ENCODE data around the gene NLGN2.
"Not testable (repeated sequence)": the region's sequence is repeated elsewhere in the genome, so short reads cannot be mapped to it uniquely, and the experiment has no call there.

The NLGN2 gene

GRCh38 chr17:7407485-7408251 is at the start of gene NLGN2:
Gene NLGN2, plus strand, starts transcription at chr17:7407845. Its CDS starts 411 bp downstream, at chr17:7408256.
- DNase-seq = no peak

- DNase-seq = no peak
Observed at GRCh38 chr17:7361906-7362305, 45.7 kb upstream of the NLGN2 start.

GRCh38 chr17:7363311-7363710 is 44.3 kb upstream of the NLGN2 start:
- no peak for DNase-seq

DNA sequence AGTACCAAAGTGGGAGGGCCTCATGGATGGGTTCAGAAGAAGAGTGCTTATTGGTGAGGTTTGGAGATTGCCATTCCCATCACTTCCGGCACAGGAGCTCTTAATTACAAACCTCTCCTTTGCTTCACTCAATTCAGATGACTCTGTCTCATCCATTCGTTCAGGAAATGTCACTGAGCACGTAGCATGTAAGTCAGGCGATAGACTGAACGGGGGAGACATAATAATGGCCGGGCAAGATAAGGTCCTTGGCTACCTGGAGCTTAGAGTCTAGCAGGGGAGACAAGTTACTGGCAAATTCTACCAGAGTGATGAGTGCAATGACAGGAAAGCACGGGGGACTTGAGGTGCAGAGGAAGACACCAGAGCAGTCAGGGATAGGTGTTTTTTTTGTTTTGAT is 41.7 kb upstream of the NLGN2 start:
- not testable (repeated sequence) for DNase-seq

- no peak for DNase-seq
Observed at GRCh38 chr17:7367083-7367482, 40.6 kb upstream of the NLGN2 start.

- no peak for DNase-seq
Observed at GRCh38 chr17:7367918-7368598, 39.6 kb upstream of the NLGN2 start.

- DNase-seq = not testable (repeated sequence)
Observed at GRCh38 chr17:7368599-7368994, 39.0 kb upstream of the NLGN2 start.

- DNase-seq = no peak
Observed at GRCh38 chr17:7369825-7370224, 37.8 kb upstream of the NLGN2 start.

- DNase-seq = no peak
Observed at GRCh38 chr17:7370853-7371252, 36.8 kb upstream of the NLGN2 start.

- DNase-seq = no peak
Observed at GRCh38 chr17:7374353-7374752, 33.3 kb upstream of the NLGN2 start.

GRCh38 chr17:7379134-7379533 is 28.5 kb upstream of the NLGN2 start:
- no peak for DNase-seq

GRCh38 chr17:7380321-7380720 is 27.3 kb upstream of the NLGN2 start:
- DNase-seq = no peak

DNA sequence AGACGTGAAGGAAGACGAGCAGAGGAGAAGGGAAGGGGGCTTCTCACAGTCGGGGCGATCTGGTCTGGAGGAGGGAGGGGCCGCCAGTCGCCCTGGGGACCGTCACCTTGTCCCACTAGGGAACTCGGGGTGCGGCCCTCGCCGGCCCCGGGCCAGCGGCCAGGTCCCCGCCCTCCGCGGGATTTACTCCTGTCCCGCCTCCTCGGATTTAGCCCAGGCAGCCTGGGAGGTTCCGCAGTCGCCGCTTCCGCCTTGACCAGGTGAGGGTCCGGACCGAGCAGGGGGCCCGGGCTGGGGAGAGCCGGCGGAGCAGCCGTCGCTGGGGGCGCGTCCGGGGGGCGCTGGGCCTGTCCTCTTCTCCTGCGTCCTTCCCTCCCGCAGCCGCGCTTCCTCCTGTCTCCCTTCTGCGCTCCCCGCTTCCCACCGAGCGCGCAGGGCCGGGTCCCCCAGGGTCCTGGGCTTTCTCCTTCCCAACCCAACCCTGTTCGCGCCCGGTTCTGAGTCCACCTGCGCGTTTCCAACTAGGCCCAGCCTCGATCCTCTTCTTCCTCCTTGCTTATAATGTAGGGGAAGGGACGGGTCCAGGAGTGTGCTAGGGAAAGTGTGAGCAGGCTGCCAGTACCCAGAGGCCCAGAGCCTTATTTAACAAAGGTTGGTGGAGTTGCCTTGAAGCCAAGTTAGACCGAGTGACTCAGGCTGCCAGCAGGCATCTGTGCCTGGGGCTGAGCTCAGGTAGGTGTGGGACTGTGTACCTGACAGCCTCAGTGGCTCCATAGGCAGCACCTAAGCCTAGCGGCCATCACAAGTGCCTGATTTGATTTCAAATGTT is 26.6 kb upstream of the NLGN2 start, which contains the start of gene TNK1:
Gene TNK1, plus strand, starts transcription at position 235 of the 829 bp plus-strand sequence. CDS start 1,838 bp downstream, outside the sequence.
- no peak for DNase-seq

GRCh38 chr17:7382901-7383300 is 24.7 kb upstream of the NLGN2 start:
- no peak for DNase-seq

DNA sequence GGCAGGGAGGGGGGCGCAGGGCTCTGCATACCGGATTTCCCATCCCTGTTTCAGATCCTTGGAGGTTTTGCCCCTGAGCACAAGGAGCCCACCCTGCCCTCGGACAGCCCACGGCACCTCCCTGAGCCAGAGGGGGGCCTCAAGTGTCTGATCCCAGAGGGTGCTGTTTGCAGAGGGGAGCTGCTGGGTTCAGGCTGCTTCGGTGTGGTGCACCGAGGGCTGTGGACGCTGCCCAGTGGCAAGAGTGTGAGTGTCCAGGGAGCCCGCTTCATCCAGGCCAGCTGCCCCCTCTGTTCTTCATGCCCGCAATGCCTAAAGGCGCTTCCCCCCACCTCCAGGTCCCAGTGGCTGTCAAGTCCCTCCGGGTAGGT is 24.3 kb upstream of the NLGN2 start:
- no peak for DNase-seq

DNA sequence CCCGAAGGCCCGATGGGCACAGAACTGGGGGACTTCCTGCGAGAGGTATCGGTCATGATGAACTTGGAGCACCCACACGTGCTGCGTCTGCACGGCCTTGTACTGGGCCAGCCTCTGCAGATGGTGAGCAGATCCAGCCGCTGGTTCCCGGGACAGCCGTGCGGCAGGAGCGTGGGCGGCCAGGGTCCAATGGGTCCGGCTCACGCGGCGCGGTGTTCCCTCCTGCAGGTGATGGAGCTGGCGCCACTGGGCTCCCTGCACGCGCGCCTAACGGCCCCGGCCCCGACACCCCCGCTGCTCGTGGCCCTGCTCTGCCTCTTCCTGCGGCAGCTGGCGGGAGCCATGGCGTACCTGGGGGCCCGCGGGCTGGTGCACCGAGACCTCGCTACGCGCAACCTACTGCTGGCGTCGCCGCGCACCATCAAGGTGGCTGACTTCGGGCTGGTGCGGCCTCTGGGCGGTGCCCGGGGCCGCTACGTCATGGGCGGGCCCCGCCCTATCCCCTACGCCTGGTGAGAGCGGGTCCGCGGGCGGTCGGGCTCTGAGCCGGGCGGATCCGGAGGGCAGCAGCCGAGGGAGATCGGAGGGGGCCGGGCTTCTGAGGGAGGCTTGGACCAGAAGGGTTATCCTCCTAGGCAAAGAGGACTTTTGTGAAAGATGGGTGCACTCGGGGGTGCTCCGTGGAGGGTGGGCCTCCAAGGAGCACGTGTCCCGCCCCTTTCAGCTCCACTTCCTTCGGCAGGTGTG is 23.7 kb upstream of the NLGN2 start:
- DNase-seq = no peak

GRCh38 chr17:7384489-7385081 is 23.1 kb upstream of the NLGN2 start:
- no peak for DNase-seq

DNA sequence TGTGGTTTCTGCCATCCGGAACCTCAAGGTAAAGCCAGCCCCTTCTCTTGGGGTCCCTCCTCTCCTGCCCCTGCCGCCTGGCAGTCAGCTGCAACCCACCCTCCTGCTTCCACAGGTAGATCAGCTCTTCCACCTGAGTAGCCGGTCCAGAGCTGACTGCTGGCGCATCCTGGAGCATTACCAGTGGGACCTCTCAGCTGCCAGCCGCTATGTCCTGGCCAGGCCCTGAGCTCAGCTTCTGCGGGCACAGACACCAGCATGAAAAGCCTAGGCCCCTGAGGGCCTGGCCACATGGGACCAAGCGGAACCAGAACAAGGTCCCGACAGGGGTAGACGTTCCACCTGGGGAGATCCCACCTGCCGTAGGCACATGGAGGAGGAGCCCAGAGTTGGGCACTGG is 18.8 kb upstream of the NLGN2 start:
- DNase-seq = no peak

DNA sequence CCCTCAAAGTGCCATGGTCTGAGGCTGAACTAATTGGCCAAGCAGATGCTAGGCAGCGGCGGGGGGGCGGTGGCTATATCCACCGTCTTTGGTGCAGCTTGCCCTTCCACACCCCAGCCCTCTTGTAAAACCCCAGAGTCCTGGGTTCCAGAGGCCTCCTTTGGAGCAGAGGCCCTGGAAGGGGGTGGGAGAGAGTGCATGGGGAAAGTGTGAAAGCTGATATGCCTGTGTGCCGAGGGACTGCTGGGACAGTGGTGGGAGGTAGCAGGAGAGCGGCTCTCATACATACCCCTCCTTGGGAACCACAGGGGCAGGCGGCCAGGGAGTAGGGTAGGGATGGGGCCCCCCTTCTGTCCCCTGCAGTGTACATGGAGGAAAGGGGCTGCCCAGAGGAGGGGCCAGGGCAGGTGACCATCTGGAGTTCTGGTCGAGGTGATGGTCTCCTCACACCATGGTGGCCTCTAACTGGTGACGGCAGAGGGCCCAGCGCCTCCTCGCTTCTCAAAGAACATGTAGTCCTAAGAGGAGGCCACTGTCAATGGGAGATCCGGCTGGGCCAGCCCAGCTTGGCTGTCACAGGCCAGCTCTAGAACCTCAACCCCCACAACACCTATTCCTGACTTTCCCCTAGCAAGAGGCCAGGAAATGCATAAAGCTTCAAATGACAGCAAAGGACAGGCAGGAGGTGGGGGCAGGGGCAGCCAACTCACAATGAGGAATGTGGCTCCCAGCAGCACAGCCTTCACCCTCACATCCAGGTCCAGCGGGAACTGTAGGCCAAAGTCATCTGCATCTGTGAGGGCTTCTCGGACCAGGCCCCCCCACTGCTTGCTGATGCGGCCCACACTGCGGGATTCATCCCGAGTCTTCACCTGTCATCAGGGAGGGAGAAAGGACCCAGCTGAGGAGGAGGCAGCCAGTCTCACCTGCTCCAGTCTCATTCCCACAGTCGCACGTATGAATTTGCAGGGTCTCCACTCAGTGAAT is 17.4 kb upstream of the NLGN2 start:
- no peak for DNase-seq

GRCh38 chr17:7391307-7391706 is 16.3 kb upstream of the NLGN2 start:
- no peak for DNase-seq

Data from cortex of kidney (tissue), 1 donor.